Measurements from ENCODE around the gene TRAF6. TPM values are rescaled to one million over a fixed set of nuclear protein-coding genes. Genes with fewer than 3 reads are reported as not detected.
"Not testable (repeated sequence)": the region's sequence is repeated elsewhere in the genome, so short reads cannot be mapped to it uniquely, and the experiment has no call there.

Gene TRAF6
- total RNA-seq, 2 donors from 2014 or later: 7.5 to 9.2 TPM

GRCh38 chr11:36488096-36488495 is 22.0 kb downstream of the TRAF6 start:
- no peak overlapping the region for H3K4me3 ChIP-seq
- H3K4me1 ChIP-seq: no peaks in the 10 kb centered on the region
- WGBS, 2 donors: 59 to 82% methylated on average over 5 of the region's 5 CpGs
- no peaks in the 10 kb centered on the region for H3K9me3 ChIP-seq
- ATAC-seq: no peak
- TF ChIP-seq POLR2A (IDR thresholded peaks at IDR 0.05) (no peak), CTCF (IDR thresholded peaks at IDR 0.05) (no peak)
- no peak for DNase-seq
- intact Hi-C loops (cut with DNase I): loop anchor here (10.0 kb wide), 1 partner anchor 873 kb away; the partner anchor contains the start of gene FJX1
- H3K27me3 ChIP-seq: no peaks in the 10 kb centered on the region
- H3K27ac ChIP-seq: no peak overlapping the region
- peaks cover 8 to 32% of the 10 kb centered on the region in 2 donors for H3K36me3 ChIP-seq (replicated peaks in 1 of 2; ENCODE audit: insufficient read depth in 1 of 2, low read depth in 2 of 2)

- no peak overlapping the region for H3K4me3 ChIP-seq
- H3K27me3 ChIP-seq: no peaks in the 10 kb centered on the region
- WGBS, 2 donors: 69 to 84% methylated on average over 4 of the region's 4 CpGs
- no peak for DNase-seq
- no peak for TF ChIP-seq POLR2A (IDR thresholded peaks at IDR 0.05)
- no peak for TF ChIP-seq CTCF (IDR thresholded peaks at IDR 0.05)
- no peak overlapping the region for H3K27ac ChIP-seq
- ATAC-seq: no peak
- intact Hi-C loops (cut with DNase I): loop anchor here (10.0 kb wide), 1 partner anchor 873 kb away; the partner anchor contains the start of gene FJX1
- no peaks in the 10 kb centered on the region for H3K4me1 ChIP-seq
- no peaks in the 10 kb centered on the region for H3K9me3 ChIP-seq
- peaks cover 8 to 32% of the 10 kb centered on the region in 2 donors for H3K36me3 ChIP-seq (replicated peaks in 1 of 2; ENCODE audit: insufficient read depth in 1 of 2, low read depth in 2 of 2)
Measured at GRCh38 chr11:36487619-36488018, 22.5 kb downstream of the TRAF6 start.

- Histone ChIP-seq H3K36me3 (replicated peaks in 1 of 2; ENCODE audit: insufficient read depth in 1 of 2, low read depth in 2 of 2) (peaks cover 8 to 22% of the 10 kb centered on the region in 2 donors), H3K27me3 (no peaks in the 10 kb centered on the region), H3K27ac (no peak overlapping the region), H3K4me3 (no peak overlapping the region), H3K4me1 (no peaks in the 10 kb centered on the region), H3K9me3 (no peaks in the 10 kb centered on the region)
- intact Hi-C loops (cut with DNase I): loop anchor here (10.0 kb wide), 1 partner anchor 871 kb away; the partner anchor contains the start of gene FJX1
- DNase-seq (no peak), ATAC-seq (no peak)
- TF ChIP-seq CTCF (IDR thresholded peaks at IDR 0.05): no peak
- TF ChIP-seq POLR2A (IDR thresholded peaks at IDR 0.05): no peak
- 75 to 79% methylated on average over 6 of the region's 6 CpGs for WGBS, 2 donors
Measured at GRCh38 chr11:36485298-36486002, 24.6 kb downstream of the TRAF6 start.

- WGBS, 2 donors: 93% methylated on average over 3 of the region's 4 CpGs
- ATAC-seq; H3K36me3 ChIP-seq (replicated peaks in 1 of 2; ENCODE audit: insufficient read depth in 1 of 2, low read depth in 2 of 2): not testable (repeated sequence)
Measured at GRCh38 chr11:36483042-36483441, 27.0 kb downstream of the TRAF6 start.

GRCh38 chr11:36480833-36481232 is 29.2 kb downstream of the TRAF6 start:
- intact Hi-C loops (cut with DNase I): loop anchor here (10.0 kb wide), 1 partner anchor 866 kb away; the partner anchor contains the start of gene FJX1
- Histone ChIP-seq H3K4me1 (no peaks in the 10 kb centered on the region), H3K27me3 (no peaks in the 10 kb centered on the region), H3K4me3 (no peak overlapping the region), H3K36me3 (replicated peaks in 1 of 2; ENCODE audit: insufficient read depth in 1 of 2, low read depth in 2 of 2) (peaks cover 0 to 1% of the 10 kb centered on the region in 2 donors), H3K27ac (no peak overlapping the region), H3K9me3 (no peaks in the 10 kb centered on the region)
- DNase-seq (no peak), ATAC-seq (no peak)
- TF ChIP-seq CTCF (IDR thresholded peaks at IDR 0.05) (no peak), POLR2A (IDR thresholded peaks at IDR 0.05) (no peak)

More at GRCh38 chr11:36483042-36483441, 27.0 kb downstream of the TRAF6 start:
- not testable (repeated sequence) for H3K9me3 ChIP-seq, H3K27me3 ChIP-seq, H3K27ac ChIP-seq, DNase-seq, H3K4me1 ChIP-seq, H3K4me3 ChIP-seq
- intact Hi-C loops (cut with DNase I): loop anchor here (10.0 kb wide), 1 partner anchor 868 kb away; the partner anchor contains the start of gene FJX1

All from body of pancreas (tissue), 4 donors.